22Rv1 (cell line): ENCODE measurements around the gene ITGAD.

Source experiments
- H3K27ac ChIP-seq: fragments of 450-650 bp; 2 replicates; pipeline ENCODE4 v1.5.1; 2017
- ZFX ChIP-seq: fragments of 450-650 bp; IDR thresholded peaks from 2 replicates; pipeline ENCODE4 v1.6.1; 2017; ENCODE audit warnings: antibody characterized with exemption, borderline replicate concordance
- TF ChIP-seq, protein P1 (sequence below): fragments of 450-650 bp; IDR thresholded peaks from 2 replicates; pipeline ENCODE4 v1.5.1; 2017; ENCODE audit warnings: mild to moderate bottlenecking

ITGAD gene

DNA sequence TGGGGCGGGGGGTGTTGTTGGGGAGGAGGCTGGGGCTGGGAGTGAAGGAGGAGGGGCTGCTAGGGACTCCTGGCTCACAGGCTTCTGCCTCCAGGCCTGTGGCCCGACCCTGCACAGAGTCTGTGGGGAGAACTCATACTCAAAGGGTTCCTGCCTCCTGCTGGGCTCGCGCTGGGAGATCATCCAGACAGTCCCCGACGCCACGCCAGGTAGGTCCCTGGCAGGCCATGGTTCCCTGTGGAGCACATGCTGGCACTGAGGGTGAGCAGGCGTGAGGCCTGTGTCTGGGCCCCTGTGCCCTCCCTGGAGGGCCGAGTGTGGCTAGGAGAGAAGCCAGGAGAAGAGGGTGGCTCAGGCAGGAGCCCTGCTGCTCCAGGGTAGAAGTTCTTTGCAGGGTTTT lies 4.6 kb downstream of the ITGAD start:
- H3K27ac ChIP-seq, result no peak overlapping the region
- TF ChIP-seq ZFX, result no peak
- TF ChIP-seq, protein P1, sequence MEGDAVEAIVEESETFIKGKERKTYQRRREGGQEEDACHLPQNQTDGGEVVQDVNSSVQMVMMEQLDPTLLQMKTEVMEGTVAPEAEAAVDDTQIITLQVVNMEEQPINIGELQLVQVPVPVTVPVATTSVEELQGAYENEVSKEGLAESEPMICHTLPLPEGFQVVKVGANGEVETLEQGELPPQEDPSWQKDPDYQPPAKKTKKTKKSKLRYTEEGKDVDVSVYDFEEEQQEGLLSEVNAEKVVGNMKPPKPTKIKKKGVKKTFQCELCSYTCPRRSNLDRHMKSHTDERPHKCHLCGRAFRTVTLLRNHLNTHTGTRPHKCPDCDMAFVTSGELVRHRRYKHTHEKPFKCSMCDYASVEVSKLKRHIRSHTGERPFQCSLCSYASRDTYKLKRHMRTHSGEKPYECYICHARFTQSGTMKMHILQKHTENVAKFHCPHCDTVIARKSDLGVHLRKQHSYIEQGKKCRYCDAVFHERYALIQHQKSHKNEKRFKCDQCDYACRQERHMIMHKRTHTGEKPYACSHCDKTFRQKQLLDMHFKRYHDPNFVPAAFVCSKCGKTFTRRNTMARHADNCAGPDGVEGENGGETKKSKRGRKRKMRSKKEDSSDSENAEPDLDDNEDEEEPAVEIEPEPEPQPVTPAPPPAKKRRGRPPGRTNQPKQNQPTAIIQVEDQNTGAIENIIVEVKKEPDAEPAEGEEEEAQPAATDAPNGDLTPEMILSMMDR, result no peak

DNA sequence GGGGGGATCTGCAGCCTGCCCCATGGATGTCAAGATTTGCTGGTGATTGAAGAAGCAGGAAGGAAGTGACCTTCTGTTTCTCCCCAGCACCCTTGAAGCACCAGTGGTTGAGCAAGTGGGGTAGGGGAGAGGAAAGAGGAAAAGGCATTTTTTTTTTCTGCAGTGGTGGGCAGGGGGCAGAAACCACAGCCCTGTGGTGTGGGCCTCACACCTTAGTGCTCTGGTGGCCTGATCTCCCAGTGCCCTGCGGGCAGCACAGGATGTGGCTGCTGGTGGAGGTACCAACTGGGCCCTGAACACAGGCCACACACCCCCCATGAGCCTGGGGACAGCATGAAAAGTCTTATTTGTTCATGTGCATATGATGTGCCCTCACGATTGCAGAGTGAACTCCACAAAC lies 7.1 kb downstream of the ITGAD start:
- TF ChIP-seq, protein P1, result no peak
- no peak for TF ChIP-seq ZFX
- no peak overlapping the region for H3K27ac ChIP-seq

DNA sequence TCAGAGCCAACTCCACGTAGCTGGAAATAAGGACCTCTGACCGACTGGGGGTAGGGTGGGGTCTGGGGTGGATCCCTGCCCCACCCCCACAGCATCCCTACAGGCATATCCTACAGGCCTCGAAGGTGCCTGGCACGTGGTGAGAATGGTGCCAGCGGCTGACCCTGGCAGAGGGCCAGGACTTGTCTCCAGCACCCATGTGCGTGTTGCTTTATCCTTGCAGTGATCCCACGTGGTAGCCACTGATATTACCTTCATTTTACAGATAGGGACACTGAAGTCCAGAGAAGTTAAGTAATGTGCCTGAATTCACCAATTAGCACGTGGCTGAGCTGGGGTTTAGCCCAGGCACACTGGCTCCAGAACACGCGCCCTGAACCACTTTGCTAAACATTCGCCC lies 8.3 kb downstream of the ITGAD start:
- no peak for TF ChIP-seq ZFX
- TF ChIP-seq, protein P1, result no peak
- no peak overlapping the region for H3K27ac ChIP-seq

DNA sequence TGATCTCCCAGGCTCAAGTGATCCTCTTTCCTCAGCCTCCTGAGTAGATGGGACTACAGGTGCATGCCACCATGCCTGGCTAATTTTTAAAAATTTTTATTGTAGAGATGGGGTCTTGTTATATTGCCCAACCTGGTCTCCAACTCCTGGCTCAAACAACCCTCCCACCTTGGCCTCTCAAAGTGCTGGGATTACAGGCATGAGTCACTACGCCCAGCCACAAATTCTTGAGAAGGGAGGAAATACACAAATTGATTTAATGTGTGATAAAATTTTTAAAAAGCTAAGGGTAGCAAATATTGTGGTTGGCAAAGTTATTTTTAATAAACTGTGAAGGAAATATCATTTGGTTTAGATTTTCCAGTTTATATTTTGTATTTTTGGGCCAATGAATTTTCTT lies 9.6 kb downstream of the ITGAD start:
- no peak overlapping the region for H3K27ac ChIP-seq

DNA sequence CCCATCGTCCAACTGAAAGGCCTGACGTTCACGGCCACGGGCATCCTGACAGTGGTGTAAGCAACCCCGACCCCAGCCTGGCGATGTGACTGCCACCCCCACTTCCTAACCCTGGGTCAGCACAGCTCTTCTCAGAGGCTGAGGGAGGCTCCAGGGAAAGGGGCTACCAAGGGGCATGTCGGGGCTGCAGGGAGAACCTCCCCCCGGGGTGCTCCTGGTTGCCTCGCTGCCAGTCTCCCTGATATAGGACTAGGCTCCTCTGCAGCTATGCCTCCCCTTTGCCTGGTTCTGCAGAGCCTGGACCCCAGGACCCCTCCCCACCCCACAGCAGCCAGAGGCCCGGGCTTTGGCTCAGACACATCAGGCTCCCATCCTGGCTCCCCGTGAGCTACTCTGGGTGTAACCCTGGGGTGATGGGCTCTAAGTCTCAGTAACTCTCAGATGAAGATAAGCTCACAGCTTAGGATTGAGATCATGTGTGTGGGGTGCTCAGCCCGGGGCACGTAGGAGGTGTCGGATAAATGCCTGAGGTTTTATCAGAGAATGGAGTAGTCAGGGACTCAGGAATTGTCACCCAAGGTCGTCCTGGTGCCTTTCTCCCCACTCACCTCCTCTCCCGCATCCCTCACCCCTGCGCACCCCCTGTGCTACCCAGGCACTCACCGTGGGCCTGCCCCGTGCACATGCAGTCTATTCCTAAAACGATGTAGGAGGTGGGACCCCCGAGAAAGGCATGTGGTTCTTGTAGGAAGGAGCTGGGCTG lies 10.6 kb downstream of the ITGAD start:
- no peak for TF ChIP-seq ZFX
- TF ChIP-seq, protein P1, result no peak
- H3K27ac ChIP-seq, result no peak overlapping the region

More for the DNA sequence above, 9.6 kb downstream of the ITGAD start:
- TF ChIP-seq, protein P1, result no peak
- no peak for TF ChIP-seq ZFX

DNA sequence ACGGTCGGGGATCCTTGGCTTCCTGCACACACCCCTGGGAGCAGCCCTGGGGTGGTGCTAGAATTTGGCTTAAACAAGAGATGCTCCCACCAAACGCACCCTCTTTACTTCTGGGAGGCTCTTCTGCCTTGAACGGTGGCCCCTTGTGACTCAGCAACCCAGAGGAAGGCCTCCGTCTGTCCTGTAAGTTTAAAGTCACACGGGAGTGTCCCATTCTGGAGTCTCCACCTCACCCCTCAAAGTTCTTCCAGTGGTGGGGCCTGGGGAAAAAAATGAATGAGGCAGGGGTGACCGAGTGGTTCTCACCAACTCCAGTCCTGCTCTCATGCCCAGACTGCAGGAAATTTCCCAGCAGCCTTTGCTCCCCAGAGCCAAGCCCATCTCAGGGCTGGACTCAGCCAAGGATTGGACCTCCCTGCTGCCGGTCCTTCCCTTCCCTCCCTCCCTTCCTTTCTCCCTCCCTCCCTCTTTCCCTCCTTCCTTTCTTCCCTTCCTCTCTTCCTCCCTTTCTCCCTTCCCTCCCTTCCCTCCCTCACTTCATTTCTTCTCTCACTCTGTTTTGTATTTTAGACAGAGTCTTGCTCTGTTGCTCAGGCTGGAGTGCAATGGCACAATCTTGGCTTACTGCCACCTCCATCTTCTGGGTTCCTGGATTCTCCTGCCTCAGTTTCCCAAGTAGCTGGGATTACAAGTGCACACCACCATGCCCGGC lies 11.4 kb downstream of the ITGAD start:
- no peak overlapping the region for H3K27ac ChIP-seq
- TF ChIP-seq ZFX, result no peak
- TF ChIP-seq, protein P1, result no peak

DNA sequence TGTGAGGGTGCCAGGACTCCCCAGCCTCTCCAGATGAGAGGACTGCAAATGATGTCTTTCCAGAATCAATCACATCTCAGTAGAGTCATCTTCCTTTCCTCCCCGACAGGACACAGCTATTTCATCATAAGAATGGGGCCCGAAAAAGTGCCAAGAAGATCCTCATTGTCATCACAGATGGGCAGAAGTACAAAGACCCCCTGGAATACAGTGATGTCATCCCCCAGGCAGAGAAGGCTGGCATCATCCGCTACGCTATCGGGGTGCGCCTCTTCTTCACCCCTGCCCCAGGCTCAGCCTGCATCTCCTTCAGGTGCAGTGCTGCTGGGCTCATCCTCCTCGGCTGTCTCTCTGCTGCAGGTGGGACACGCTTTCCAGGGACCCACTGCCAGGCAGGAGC lies 14.3 kb downstream of the ITGAD start:
- no peak for TF ChIP-seq ZFX
- TF ChIP-seq, protein P1, result no peak
- H3K27ac ChIP-seq, result no peak overlapping the region
